ENCODE measurements around the gene PLEKHM3. TPM values are rescaled to one million over a fixed set of nuclear protein-coding genes. Genes with fewer than 3 reads are reported as not detected.

PLEKHM3 gene
- total and polyA plus RNA-seq, 2 of the 13 experiments (the other 11 are each of a cell fraction or from before 2014, with no cell fraction given), result 4.5 to 4.7 TPM

DNA sequence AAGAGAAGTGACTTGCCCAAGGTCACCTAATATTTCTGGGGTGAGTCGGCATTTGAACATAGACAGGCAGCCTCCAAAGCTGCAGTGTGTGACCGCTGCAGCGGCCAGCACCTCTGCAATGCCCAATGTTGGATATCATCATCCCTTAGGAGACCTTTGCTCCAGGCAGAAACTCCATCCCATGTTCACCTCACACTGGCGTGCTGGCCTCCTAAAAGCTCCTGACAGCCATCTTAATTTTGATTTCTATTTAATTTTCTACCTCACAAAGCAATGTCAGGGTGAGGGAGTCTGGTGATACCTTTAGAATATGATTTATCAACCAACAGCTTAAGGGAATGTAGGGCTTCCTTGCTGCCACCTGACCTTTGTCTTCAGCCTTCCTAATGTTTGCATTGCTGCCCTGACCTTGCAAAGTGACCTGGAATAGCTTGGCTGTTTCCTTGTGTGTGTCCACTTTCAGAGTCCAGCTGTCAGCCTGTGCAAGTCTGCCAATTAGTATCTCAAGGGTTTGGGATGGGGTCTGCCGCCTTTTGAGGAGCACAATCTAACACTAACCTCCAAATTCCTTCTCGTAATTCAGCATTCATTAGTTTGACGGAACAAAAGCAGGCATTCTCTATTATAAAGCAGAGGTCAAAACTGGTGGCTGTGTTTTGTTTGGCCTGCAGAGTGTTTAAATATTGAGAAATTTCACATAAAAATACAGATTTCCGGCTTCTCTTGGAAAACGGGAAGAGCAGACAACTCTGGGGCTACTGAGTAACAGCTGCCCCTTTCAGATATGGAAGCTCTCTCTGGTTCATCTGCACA, 127.6 kb downstream of the PLEKHM3 start (continued):
- TF ChIP-seq, protein P1, sequence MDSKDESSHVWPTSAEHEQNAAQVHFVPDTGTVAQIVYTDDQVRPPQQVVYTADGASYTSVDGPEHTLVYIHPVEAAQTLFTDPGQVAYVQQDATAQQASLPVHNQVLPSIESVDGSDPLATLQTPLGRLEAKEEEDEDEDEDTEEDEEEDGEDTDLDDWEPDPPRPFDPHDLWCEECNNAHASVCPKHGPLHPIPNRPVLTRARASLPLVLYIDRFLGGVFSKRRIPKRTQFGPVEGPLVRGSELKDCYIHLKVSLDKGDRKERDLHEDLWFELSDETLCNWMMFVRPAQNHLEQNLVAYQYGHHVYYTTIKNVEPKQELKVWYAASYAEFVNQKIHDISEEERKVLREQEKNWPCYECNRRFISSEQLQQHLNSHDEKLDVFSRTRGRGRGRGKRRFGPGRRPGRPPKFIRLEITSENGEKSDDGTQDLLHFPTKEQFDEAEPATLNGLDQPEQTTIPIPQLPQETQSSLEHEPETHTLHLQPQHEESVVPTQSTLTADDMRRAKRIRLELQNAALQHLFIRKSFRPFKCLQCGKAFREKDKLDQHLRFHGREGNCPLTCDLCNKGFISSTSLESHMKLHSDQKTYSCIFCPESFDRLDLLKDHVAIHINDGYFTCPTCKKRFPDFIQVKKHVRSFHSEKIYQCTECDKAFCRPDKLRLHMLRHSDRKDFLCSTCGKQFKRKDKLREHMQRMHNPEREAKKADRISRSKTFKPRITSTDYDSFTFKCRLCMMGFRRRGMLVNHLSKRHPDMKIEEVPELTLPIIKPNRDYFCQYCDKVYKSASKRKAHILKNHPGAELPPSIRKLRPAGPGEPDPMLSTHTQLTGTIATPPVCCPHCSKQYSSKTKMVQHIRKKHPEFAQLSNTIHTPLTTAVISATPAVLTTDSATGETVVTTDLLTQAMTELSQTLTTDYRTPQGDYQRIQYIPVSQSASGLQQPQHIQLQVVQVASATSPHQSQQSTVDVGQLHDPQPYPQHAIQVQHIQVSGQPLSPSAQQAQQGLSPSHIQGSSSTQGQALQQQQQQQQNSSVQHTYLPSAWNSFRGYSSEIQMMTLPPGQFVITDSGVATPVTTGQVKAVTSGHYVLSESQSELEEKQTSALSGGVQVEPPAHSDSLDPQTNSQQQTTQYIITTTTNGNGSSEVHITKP (CRISPR knock-in tag; IDR thresholded peaks at IDR 0.05; ENCODE audit: low read depth), result peak; percentile 31; the same call in 1 of the 2 replicates
- TF ChIP-seq ZNF224 (CRISPR knock-in tag; IDR thresholded peaks at IDR 0.05) (peak; percentile 66; the same call in 1 of the 2 replicates), TAF15 (IDR thresholded peaks at IDR 0.05; ENCODE audit: low read depth, low read length, poor library complexity, severe bottlenecking) (no peak), RFX5 (IDR thresholded peaks at IDR 0.05; ENCODE audit: low read depth, low read length) (no peak), IKZF4 (CRISPR knock-in tag; IDR thresholded peaks at IDR 0.05; ENCODE audit: borderline replicate concordance, low read depth, not compliant biosample characterization) (no peak), ONECUT2 (CRISPR knock-in tag; IDR thresholded peaks at IDR 0.05) (no peak), RCOR2 (CRISPR knock-in tag; IDR thresholded peaks at IDR 0.05) (peak; percentile 58), ZNF615 (CRISPR knock-in tag; IDR thresholded peaks at IDR 0.05; ENCODE audit: borderline replicate concordance) (no peak), ZNF367 (CRISPR knock-in tag; IDR thresholded peaks at IDR 0.05; ENCODE audit: borderline replicate concordance) (no peak), ZNF83 (CRISPR knock-in tag; IDR thresholded peaks at IDR 0.05; ENCODE audit: borderline replicate concordance) (no peak), ZNF569 (CRISPR knock-in tag; IDR thresholded peaks at IDR 0.05; ENCODE audit: borderline replicate concordance) (no peak)
- TF ChIP-seq, protein P2, sequence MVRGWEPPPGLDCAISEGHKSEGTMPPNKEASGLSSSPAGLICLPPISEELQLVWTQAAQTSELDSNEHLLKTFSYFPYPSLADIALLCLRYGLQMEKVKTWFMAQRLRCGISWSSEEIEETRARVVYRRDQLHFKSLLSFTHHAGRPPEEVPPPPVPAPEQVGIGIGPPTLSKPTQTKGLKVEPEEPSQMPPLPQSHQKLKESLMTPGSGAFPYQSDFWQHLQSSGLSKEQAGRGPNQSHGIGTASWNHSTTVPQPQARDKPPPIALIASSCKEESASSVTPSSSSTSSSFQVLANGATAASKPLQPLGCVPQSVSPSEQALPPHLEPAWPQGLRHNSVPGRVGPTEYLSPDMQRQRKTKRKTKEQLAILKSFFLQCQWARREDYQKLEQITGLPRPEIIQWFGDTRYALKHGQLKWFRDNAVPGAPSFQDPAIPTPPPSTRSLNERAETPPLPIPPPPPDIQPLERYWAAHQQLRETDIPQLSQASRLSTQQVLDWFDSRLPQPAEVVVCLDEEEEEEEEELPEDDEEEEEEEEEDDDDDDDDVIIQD (CRISPR knock-in tag; IDR thresholded peaks at IDR 0.05; ENCODE audit: low read depth), result no peak; the same call in 1 of the 2 replicates
- TF ChIP-seq, protein P3, sequence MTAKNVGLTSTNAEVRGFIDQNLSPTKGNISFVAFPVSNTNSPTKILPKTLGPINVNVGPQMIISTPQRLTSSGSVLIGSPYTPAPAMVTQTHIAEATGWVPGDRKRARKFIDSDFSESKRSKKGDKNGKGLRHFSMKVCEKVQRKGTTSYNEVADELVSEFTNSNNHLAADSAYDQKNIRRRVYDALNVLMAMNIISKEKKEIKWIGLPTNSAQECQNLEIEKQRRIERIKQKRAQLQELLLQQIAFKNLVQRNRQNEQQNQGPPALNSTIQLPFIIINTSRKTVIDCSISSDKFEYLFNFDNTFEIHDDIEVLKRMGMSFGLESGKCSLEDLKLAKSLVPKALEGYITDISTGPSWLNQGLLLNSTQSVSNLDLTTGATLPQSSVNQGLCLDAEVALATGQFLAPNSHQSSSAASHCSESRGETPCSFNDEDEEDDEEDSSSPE (CRISPR knock-in tag; IDR thresholded peaks at IDR 0.05), result no peak
- TF ChIP-seq, protein P4, sequence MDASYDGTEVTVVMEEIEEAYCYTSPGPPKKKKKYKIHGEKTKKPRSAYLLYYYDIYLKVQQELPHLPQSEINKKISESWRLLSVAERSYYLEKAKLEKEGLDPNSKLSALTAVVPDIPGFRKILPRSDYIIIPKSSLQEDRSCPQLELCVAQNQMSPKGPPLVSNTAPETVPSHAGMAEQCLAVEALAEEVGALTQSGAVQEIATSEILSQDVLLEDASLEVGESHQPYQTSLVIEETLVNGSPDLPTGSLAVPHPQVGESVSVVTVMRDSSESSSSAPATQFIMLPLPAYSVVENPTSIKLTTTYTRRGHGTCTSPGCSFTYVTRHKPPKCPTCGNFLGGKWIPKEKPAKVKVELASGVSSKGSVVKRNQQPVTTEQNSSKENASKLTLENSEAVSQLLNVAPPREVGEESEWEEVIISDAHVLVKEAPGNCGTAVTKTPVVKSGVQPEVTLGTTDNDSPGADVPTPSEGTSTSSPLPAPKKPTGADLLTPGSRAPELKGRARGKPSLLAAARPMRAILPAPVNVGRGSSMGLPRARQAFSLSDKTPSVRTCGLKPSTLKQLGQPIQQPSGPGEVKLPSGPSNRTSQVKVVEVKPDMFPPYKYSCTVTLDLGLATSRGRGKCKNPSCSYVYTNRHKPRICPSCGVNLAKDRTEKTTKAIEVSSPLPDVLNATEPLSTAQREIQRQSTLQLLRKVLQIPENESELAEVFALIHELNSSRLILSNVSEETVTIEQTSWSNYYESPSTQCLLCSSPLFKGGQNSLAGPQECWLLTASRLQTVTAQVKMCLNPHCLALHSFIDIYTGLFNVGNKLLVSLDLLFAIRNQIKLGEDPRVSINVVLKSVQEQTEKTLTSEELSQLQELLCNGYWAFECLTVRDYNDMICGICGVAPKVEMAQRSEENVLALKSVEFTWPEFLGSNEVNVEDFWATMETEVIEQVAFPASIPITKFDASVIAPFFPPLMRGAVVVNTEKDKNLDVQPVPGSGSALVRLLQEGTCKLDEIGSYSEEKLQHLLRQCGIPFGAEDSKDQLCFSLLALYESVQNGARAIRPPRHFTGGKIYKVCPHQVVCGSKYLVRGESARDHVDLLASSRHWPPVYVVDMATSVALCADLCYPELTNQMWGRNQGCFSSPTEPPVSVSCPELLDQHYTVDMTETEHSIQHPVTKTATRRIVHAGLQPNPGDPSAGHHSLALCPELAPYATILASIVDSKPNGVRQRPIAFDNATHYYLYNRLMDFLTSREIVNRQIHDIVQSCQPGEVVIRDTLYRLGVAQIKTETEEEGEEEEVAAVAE (CRISPR knock-in tag; IDR thresholded peaks at IDR 0.05; ENCODE audit: borderline replicate concordance), result no peak
- TF ChIP-seq, protein P5, sequence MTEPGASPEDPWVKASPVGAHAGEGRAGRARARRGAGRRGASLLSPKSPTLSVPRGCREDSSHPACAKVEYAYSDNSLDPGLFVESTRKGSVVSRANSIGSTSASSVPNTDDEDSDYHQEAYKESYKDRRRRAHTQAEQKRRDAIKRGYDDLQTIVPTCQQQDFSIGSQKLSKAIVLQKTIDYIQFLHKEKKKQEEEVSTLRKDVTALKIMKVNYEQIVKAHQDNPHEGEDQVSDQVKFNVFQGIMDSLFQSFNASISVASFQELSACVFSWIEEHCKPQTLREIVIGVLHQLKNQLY (CRISPR knock-in tag; IDR thresholded peaks at IDR 0.05), result no peak

Data from HepG2 (cell line).